Spleen (tissue), 11 donors: ENCODE data around the gene ZNF26. TPM values are rescaled to one million over a fixed set of nuclear protein-coding genes. Genes with fewer than 3 reads are reported as not detected.
"Not testable (repeated sequence)": the region's sequence is repeated elsewhere in the genome, so short reads cannot be mapped to it uniquely, and the experiment has no call there.

Experiments
- DNase-seq: peaks from one replicate; pipeline ENCODE4 v3.0.0-alpha.2; 2020
- H3K27ac ChIP-seq, 8 donors: fragments of 200-600 bp; sonication (generic) in 7 of 8; 1 replicate in 4 of 8; 2 replicates in 4 of 8; pipeline versions ENCODE4 v1.5.0 to v1.8.0; 2016 to 2021; ENCODE audit warnings: inconsistent platforms in 4 of 8, mild to moderate bottlenecking in 4 of 8, moderate library complexity in 1 of 8
- H3K27me3 ChIP-seq, 7 donors: fragments of 200-600 bp; sonication (generic) in 6 of 7; replicated peaks in 1 of 7; 1 replicate in 4 of 7; 2 replicates in 3 of 7; pipeline versions ENCODE4 v1.5.0 to v1.8.0; 2016 to 2021; ENCODE audit warnings: inconsistent platforms in 3 of 7, mild to moderate bottlenecking in 1 of 7
- H3K36me3 ChIP-seq, 6 donors: fragments of 200-600 bp; sonication (generic) in 5 of 6; 1 replicate in 4 of 6; 2 replicates in 2 of 6; pipeline versions ENCODE4 v1.5.0 to v1.8.0; 2016 to 2021; ENCODE audit warnings: inconsistent platforms in 2 of 6
- H3K4me1 ChIP-seq, 6 donors: fragments of 200-600 bp; sonication (generic) in 5 of 6; 1 replicate in 3 of 6; 2 replicates in 3 of 6; pipeline versions ENCODE4 v1.5.0 to v1.8.0; 2016 to 2021; ENCODE audit warnings: inconsistent platforms in 3 of 6
- H3K4me3 ChIP-seq, 8 donors: fragments of 200-600 bp; sonication (generic) in 7 of 8; 1 replicate in 4 of 8; 2 replicates in 4 of 8; pipeline versions ENCODE4 v1.5.0 to v1.8.0; 2016 to 2021; ENCODE audit warnings: inconsistent platforms in 4 of 8, mild to moderate bottlenecking in 4 of 8, moderate library complexity in 2 of 8
- H3K9me3 ChIP-seq, 8 donors: fragments of 200-600 bp; sonication (generic) in 7 of 8; 1 replicate in 4 of 8; 2 replicates in 4 of 8; pipeline versions ENCODE4 v1.5.0 to v1.8.0; 2016 to 2021; ENCODE audit warnings: inconsistent platforms in 4 of 8
- CTCF ChIP-seq, 11 experiments: fragments of 200-600 bp in 7 of 11; fragments of 450-650 bp in 4 of 11; sonication (generic) in 4 of 11; IDR thresholded peaks in 8 of 11; conservative IDR thresholded peaks in 3 of 11; 1 replicate in 7 of 11; 2 replicates in 4 of 11; pipeline versions ENCODE4 v1.4.0 to v1.8.0; 2016 to 2021; ENCODE audit warnings: antibody characterized with exemption in 11 of 11, inconsistent platforms in 4 of 11, mild to moderate bottlenecking in 1 of 11
- POLR2A ChIP-seq, 3 donors: fragments of 450-650 bp; IDR thresholded peaks; one replicate each; pipeline ENCODE4 v1.5.1; 2017; ENCODE audit warnings: antibody characterized with exemption in 3 of 3, mild to moderate bottlenecking in 1 of 3
- POLR2AphosphoS5 ChIP-seq, 3 donors: sonication (generic); formaldehyde crosslinking; IDR thresholded peaks; one replicate each; pipeline ENCODE4 v1.5.1; 2017; ENCODE audit warnings: antibody characterized with exemption in 3 of 3
- WGBS, 5 donors: extraction: QIAGEN DNeasy Blood & Tissue Kit in 3 of 5; methylation state at CpG; one replicate each; pipeline versions ENCODE4 v1.1.5 to v1.1.7; 2013 to 2018; 5-methylcytosine and 5-hydroxymethylcytosine counted together
- intact Hi-C: fragments of 100-400 bp; cut with DNase I; formaldehyde crosslinking; loops from one replicate; pipeline ENCODE4 v1.15.0; 2023; ENCODE audit warnings: low total_unique reads
- polyA plus RNA-seq, 3 donors: library from polyadenylated mRNA; stranded (reverse); fragments of 200-250 nt; gene quantifications; one replicate each; pipeline ENCODE4 v1.2.1, GENCODE V29; 2013
- total RNA-seq, 7 donors: library from RNA; depleted of rRNA in 3 of 7; stranded (reverse); fragments of >200 nt in 3 of 7; fragmentation: NEBNext Ultra II Directional in 4 of 7; extraction: Animal tissue kit (Norgen Biotek cat#: 25700) in 4 of 7; gene quantifications; one replicate each; pipeline versions ENCODE4 v1.1.0 to v1.2.1, GENCODE V29; 2016 to 2021
- donor health status: healthy with polysubstance abuse.
- donor health status: DM: no; HTN: no; CAD: no; lungs with moderate emphysema.
- donor health status: DM: no; HTN: no; CAD: no.
- donor health status: Bipolar disorder and iron deficiency.
- donor health status: healthy.
- donor health status: DM: no; HTN: no; CAD: no.
- donor health status: DM: yes; HTN: yes; CAD: no.

ZNF26 gene
- total and polyA plus RNA-seq, 10 donors, result 4.0 to 28.7 (median 17.9) TPM

GRCh38 chr12:132972374-132972773 is 13.8 kb upstream of the ZNF26 start:
- intact Hi-C loops, result no loop called here
- H3K9me3 ChIP-seq, result peaks cover 0 to 100% (median 68%) of the 10 kb centered on the region in 8 donors
- H3K4me3 ChIP-seq, result no peak overlapping the region
- WGBS, 5 donors, result 61 to 77% (median 73%) methylated on average over 1 of the region's 1 CpG
- H3K27ac ChIP-seq, result no peak overlapping the region
- H3K27me3 ChIP-seq, result no peaks in the 10 kb centered on the region
- H3K36me3 ChIP-seq, result peaks cover 0 to 12% (median 0%) of the 10 kb centered on the region in 6 donors
- no peaks in the 10 kb centered on the region for H3K4me1 ChIP-seq
- no peak for TF ChIP-seq CTCF (IDR thresholded peaks at IDR 0.05 in 8 of 11, conservative IDR thresholded peaks at IDR 0.05 in 3 of 11)
- no peak for TF ChIP-seq POLR2A (IDR thresholded peaks at IDR 0.05)
- TF ChIP-seq POLR2AphosphoS5 (IDR thresholded peaks at IDR 0.05), result no peak
- DNase-seq, result no peak

GRCh38 chr12:132976870-132977269 is 9.3 kb upstream of the ZNF26 start:
- H3K9me3 ChIP-seq, result peaks cover 0 to 89% (median 46%) of the 10 kb centered on the region in 8 donors
- H3K36me3 ChIP-seq, intact Hi-C loops, H3K27me3 ChIP-seq, H3K4me3 ChIP-seq, H3K4me1 ChIP-seq, DNase-seq, H3K27ac ChIP-seq: not testable (repeated sequence)
- peak in 7 of 11 experiments; percentile 6 to 58 (median 42) for TF ChIP-seq CTCF (IDR thresholded peaks at IDR 0.05 in 8 of 11, conservative IDR thresholded peaks at IDR 0.05 in 3 of 11)
- WGBS, 5 donors, result 30 to 52% (median 35%) methylated on average over 11 to 13 of the region's 13 CpGs

GRCh38 chr12:132986885-132987225 is 688 bp downstream of the ZNF26 start:
- Histone ChIP-seq H3K27ac (peak overlapping the region; percentile 78 to 91 (median 88)), H3K9me3 (peaks cover 9 to 46% (median 37%) of the 10 kb centered on the region in 8 donors), H3K27me3 (no peaks in the 10 kb centered on the region), H3K4me1 (peaks cover 9 to 29% (median 23%) of the 10 kb centered on the region in 6 donors), H3K4me3 (peak overlapping the region; percentile 80 to 99 (median 97)), H3K36me3 (peaks cover 0 to 44% (median 17%) of the 10 kb centered on the region in 6 donors)
- 3 to 8% (median 4%) methylated on average over 8 to 11 of the region's 11 CpGs for whole genome bisulfite sequencing, 5 donors
- intact Hi-C loops, result no loop called here
- TF ChIP-seq CTCF (IDR thresholded peaks at IDR 0.05 in 8 of 11, conservative IDR thresholded peaks at IDR 0.05 in 3 of 11) (no peak), POLR2AphosphoS5 (IDR thresholded peaks at IDR 0.05) (no peak), POLR2A (IDR thresholded peaks at IDR 0.05) (no peak)
- no peak for DNase-seq

- DNase-seq, result no peak
- H3K9me3 ChIP-seq, result peaks cover 45 to 100% (median 100%) of the 10 kb centered on the region in 8 donors
- TF ChIP-seq POLR2A (IDR thresholded peaks at IDR 0.05) (no peak), CTCF (IDR thresholded peaks at IDR 0.05 in 8 of 11, conservative IDR thresholded peaks at IDR 0.05 in 3 of 11) (no peak), POLR2AphosphoS5 (IDR thresholded peaks at IDR 0.05) (no peak)
- intact Hi-C loops, result no loop called here
- no peak overlapping the region for H3K27ac ChIP-seq
- 32 to 54% (median 50%) methylated on average over 1 of the region's 1 CpG for WGBS, 5 donors
- H3K4me1 ChIP-seq, result no peaks in the 10 kb centered on the region
- H3K4me3 ChIP-seq, result no peak overlapping the region
- peaks cover 4 to 98% (median 33%) of the 10 kb centered on the region in 6 donors for H3K36me3 ChIP-seq
- no peaks in the 10 kb centered on the region for H3K27me3 ChIP-seq
These were observed 12.6 kb downstream of the ZNF26 start for GRCh38 chr12:132998741-132999140.
